HG02938 (cell line): Measurements from ENCODE around the gene TMTC1.
A peak's percentile ranks its signal among the peaks of the same experiment; 100 is the strongest.
"Not testable (repeated sequence)": the region's sequence is repeated elsewhere in the genome, so short reads cannot be mapped to it uniquely, and the experiment has no call there.

Source experiments
- ATAC-seq: cut with Tn5 transposase; IDR thresholded peaks from one replicate; pipeline ENCODE4 v1.9.1; 2021; ENCODE audit warnings: mild to moderate bottlenecking, moderate library complexity; ENCODE audit not compliant: unreplicated experiment

Gene TMTC1

DNA sequence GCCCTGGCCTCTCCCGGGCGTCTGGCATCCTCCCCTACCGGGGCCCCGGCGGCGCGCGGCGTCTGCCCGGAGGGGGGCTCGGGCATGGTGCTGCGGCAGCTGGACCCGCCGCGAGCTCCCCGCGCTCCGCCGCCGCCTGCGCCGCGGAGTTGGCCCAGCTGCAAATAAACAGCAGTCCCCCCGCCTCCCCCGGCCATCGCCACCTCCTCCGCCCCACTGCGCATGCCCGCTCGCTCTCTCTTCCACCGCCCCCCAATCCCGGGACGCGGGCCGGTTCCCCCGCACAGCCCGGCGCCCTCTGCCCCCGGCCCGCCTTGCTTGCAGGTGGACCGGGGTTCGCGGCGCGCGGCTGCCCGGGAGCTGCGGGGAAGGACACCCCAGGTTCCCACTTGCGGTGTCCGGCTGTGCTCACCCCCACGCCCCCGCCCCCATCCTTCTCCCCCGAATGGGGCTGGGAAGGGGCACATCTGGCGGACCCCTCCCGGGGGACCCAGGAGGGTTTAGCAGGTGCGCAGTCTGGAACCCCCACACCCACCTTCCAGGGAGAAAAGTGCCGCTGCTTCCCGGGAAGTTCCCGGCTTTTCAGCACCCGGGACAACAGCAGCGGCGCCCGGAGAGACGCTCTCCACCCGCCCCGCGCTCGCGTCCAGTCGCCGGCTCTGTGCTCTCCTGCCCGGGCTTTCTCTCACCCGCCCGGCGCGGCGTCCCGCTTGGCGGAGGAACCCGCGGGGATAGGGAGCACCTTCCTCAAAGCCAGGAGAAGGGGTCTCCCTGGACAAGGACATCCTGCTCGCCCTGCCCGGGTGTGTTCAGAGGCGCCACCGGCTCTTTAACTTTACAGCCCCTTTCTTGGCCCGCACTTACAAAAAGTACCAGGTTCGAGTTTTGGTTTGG is at the start of gene TMTC1:
Gene TMTC1 (minus strand): TSS at position 170 of the 894 bp plus-strand sequence. CDS start 191 bp downstream, outside the sequence.
- peak; percentile 16 for ATAC-seq

DNA sequence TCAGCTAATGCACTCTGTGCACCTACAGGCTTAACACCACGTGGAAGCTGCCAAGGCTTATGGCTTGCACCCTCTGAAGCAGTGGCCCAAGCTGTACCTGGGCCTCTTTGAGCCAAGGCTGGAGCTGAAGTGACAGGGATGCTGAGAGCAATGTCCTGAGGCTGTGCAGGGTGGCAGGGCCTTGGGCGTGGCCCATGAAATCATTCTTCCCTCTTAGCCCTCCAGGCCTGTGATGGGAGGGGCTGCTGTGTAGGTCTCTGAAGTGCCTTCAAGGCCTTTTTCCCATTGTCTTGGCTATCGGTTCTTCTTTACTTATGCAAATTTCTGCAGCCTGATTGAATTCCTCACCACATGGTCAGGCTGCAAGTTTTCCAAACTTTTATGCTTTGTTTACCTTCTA is 47.4 kb upstream of the TMTC1 start:
- no peak for ATAC-seq

DNA sequence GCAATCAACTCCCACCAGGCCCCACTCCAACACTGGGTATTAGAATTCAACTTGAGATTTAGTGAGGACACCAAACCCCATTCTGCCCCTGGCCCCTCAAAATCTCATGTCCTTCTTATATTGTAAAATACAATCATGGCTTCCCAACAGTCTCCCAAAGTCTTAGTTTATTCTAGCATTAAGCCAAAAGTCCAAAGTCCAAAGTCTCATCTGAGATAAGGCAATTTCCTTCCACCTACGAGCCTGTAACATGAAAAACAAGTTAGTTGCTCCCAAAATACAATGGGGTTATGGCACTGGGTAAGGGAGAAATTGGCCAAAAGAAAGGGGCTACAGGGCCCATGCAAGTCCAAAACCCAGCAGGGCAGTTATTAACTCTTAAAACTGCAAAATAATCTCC is 46.6 kb upstream of the TMTC1 start:
- no peak for ATAC-seq

DNA sequence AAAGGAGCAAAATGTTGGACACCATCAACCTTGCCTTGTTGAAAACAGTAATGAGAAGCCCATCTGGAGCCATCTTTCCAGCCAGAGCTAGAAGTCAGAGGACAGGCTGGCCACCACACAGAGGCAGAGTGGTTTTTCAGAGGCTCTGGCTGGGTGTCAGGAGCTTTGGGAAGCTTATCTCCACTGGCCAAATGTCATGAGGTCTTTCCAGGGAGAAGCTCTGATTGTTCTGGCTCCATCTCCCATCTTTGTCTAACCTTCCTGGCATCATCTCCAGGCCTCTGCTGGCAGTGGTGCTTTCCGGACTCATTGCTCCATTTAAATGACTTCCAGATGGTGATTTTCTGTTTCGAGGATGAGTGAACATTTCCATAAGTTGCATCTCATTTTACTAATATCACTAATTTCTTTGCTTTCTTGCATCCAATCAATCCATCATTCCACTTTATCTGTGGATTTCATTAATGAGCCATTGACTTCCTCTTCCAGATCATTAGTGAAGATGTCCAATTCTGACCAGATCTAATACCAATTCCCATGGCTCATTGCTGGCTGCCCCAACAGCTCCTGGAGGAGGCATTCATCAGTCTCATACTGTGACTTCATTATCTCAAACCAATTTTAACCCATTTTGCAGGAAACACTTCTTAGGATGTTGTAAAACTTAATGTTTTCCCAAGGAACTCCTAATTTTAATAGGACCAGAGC is 35.3 kb upstream of the TMTC1 start:
- ATAC-seq: no peak

DNA sequence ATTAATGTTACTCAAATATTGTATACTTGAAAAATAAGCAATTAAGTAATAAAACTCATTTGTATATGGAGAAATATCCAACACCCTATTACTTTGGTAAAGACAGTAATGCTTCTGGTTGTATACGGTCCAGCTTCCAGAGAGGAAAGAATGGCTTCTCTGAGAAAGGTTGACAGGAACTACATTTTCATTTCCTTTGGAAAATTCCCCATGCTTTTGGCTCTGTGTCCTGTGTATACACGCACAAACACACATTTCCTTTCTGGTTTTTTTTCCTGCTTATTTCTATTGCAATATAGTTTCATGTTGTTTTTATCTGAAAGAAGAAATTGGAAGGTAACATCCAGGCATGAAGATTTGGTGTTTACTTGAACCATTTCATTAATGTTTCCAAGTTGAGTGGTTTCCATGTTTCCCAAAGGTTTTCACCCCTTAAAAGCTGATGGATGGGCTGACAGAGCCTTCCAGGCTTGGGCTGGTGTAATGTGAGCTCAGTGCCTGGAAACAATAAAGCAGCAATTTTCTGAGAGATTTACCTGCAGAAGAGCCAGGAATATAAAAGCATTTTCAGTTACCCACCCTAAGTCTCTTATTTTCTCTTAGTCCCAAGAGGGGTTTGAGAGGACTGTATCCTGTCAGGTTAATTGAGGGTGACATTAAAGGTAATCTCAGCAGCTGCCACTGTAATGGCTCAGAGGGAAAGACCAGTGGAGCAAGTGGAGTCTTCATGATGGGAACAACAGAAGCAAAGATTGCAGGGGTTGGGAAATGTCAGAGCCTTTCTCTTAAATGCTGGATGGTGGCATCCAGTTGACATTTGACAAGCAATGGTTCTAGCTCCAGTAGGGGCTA is 33.4 kb upstream of the TMTC1 start:
- ATAC-seq: no peak

DNA sequence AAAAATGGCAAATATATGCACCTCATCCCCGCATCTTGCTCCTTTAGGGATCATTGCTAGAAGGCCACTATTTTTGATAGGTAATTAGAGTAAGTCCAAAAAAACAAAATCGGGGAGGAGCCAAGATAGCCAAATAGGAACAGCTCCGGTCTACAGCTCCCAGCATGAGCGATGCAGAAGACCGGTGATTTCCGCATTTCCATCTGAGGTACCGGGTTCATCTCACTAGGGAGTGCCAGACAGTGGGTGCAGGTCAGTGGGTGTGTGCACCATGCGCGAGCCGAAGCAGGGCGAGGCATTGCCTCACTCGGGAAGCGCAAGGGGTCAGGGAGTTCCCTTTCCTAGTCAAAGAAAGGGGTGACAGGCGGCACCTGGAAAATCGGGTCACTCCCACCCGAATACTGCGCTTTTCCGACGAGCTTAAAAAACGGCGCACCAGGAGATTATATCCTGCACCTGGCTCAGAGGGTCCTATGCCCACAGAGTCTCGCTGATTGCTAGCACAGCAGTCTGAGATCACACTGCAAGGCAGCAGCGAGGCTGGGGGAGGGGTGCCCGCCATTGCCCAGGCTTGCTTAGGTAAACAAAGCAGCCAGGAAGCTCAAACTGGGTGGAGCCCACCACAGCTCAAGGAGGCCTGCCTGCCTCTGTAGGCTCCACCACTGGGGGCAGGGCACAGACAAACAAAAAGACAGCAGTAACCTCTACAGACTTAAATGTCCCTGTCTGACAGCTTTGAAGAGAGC is 26.0 kb upstream of the TMTC1 start:
- not testable (repeated sequence) for ATAC-seq

DNA sequence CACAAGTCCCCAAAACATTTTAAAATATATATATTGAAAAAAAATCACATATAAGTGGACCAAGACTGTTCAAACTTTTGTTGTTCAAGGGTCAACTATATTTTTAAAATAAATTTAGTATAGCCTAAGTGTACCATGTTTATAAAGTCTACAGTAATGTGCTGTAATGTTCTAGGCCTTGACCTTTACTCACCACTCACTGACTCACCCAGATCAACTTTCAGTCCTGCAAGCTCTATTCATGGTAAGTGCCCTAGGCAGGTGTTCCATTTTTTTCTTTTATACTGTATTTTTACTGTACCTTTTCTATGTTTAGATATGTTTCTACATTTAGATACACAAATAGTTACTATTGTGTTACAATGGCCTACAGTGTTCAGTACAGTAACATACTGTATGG is 23.4 kb upstream of the TMTC1 start:
- ATAC-seq: no peak

DNA sequence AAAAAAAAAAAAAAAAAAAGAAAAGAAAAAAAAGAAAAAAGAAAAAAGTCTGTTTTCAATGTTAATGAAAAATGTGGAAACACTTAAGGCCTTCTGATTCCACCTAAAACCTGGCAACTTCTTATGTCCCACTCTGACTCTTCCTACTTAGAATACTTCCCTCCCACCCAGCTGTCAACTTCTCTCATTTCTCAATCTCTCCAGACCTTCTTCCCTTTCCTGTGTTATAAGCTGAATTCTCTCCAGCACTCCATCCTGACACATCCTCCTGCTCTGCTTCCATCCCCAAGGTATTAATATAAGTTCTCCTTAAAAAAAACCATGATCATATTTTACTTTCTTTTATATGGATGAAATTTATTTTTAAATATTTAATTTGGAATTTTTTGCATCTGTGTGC is 20.3 kb upstream of the TMTC1 start:
- ATAC-seq: no peak

DNA sequence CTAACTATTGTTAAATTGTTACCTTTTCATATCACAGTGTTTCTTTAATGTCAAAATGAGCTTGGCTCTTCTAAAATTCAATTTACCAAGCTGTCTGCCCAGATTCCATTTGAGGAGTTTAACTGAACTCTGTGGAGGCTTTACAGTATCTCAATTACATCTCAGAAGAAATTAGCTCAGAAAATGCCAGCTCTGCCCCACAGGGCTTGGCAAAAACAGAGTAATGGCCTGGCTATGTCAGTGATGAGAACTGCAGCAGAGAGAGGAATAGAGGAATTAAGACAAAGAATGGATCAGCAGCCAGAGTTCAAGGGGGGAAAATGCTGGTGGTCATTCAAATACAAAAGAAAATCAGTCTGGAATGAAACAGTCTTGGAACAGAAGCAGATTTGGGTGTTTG is 15.8 kb upstream of the TMTC1 start:
- ATAC-seq: no peak

DNA sequence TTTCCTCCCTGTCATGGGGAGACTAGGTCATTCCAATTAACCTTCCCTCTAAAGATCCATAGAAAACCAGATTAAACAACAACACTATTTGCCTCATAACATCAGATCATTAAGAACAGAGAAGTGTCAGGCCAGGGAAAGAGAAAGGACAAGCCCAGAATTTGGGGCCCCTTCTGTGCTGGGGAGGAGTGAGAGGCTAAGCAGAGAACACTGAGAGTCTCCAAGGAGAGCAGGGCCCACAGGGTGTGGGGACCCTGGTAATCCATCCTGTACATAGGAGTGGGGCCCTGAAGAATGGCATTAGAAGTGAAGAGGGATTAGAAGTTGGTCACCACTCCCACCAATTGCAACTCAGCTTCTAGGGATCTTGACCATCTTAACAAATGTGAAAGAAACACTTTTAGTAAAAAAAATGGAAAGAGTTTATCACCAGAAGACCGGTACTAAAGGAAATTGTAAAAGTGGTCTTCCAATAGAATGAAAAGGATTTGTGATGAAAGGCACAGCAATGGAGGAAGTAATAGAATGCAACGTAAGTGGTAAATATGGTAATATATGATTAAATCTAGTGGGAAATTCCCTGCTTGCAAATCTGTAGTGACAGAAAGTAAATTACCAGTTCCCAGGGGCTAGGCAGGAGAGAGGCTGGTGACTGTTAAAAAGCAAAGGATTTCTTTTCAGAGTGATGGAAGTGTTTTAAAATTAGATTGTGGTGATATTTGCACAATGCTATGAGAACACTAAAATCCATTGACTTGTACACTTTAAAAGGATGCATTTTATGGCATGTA is 14.0 kb upstream of the TMTC1 start:
- no peak for ATAC-seq

DNA sequence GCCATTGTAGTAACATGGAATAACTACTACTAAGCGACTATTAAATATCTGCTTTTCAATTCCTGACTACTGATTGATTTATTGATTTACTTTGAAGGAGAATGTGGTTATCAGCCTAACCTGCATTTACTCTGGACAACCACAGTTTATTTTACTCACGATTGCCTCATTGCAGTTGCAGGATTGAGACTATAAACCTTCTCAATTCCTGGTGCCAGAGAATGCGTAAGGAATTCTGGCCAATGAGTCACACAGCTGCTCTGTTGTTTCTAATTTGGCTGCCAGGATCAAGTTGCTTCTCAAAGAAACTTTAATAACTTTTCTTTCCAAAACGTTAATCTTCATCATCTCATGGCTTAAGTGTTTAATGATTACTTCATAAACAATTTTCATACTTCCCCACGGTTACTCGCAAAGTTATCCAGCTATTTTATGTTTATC is 13.1 kb upstream of the TMTC1 start:
- no peak for ATAC-seq

DNA sequence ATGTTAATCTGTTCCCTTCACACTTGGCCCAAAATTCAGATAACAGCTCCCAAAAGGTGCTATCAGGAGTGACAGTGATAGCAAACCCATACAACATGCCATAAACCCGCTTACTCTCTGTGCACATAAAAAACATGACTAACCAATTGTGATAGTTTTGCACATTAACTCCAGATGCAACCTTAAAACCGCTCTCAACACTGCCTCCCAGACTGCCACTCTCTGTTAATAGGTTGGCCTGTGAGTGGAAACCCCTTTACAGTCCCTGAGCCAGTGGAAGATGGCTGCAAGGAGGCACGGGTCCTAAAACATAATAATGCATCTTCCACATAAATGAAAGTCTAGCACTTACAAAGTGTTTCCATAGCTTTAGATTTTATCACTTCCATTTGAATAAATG is 12.0 kb upstream of the TMTC1 start:
- no peak for ATAC-seq

DNA sequence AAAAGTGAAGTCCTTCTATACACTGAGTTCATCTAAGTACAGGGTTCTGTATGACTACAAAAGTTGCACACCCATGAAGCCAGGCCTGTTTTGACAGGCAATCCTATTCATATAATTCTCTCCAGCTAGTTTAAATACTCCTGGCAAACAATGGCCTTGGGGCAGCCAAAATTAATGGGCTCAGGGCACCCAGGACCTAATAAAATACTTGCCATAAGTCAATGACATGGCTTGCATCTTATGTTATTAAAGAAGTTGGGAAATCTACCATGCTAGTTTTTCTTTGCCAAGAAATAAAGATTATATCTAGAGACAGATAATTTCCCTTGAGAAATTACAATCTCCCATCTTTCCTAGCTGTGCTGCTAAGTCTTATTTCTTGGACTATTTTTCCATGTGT is 11.1 kb upstream of the TMTC1 start:
- no peak for ATAC-seq

DNA sequence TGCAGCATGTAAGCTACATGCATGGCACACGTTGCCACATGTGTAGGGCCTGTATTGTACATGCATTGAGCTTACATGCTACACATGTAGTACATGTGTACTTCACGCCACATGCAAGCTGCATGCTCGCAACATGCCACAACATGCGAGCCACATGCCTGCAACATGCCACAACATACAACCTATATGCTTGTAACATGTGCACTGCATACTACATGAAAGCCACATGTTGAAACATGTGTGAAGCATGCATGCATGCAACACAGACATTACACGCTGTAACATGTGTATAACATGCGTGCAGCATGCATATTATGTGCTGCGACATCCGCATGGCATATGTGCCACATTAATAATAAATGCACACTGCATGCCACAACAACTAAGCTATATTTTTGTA is 9.1 kb upstream of the TMTC1 start:
- no peak for ATAC-seq

DNA sequence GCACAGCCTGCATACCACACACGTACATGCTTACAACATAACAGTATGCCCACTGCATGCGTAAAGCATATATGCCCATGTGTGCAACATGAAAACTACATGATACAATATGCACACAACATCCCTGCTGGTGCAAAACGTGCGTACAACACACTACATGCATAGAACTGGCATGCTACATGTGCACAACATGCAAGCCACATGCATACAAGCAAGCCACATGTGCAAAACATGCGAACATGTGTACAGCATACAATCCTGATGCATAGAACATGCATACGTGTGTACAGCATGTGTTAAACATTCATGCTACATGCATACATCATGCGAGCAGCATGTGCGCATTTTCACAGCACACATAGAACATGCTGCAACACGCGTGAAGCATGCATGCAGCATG is 8.4 kb upstream of the TMTC1 start:
- ATAC-seq: no peak

DNA sequence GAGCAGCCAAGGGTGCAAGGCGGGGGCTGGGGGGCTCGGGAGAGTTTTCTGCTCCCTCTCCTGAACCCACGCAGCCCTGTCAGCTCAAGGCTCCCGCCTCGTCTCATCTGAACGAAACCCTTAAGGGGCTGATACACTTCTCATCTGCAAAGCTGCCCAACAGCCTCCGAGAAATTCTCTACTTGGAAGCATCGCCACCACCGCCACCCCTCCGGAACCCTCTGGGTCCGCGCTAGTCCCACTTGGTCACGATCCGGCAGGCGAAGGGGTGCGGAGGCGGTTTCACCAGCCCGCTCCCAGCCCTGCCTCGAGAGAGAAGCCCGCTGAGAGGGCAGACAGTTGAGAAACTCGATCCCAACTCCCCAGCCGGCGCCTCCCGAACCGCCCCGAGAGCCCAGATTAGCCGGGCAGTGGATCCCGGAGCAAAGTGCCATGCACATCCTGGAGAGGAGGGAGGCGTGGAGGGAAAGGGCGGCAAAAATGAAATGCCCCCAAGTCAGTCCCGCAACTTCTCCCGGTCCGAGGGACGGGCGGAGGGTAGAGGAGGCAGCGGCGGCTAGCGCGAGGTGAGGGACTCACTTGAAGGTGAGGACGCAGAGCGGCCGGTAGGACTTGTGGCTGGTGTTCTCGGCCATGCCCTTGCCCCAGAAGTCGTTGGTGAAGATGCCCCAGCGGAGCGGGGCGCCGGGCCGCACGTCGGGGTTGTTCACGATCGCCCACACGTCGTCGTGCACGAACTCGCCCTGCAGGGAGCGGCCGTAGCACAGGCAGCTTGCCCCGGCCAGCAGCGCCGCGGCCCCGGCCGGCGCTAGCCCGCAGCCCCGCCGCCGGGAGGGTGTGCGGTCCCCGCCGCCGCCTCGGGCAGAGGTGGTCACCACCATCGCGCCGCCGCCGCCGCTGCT is 620 bp downstream of the TMTC1 start:
- ATAC-seq: peak; percentile 12

DNA sequence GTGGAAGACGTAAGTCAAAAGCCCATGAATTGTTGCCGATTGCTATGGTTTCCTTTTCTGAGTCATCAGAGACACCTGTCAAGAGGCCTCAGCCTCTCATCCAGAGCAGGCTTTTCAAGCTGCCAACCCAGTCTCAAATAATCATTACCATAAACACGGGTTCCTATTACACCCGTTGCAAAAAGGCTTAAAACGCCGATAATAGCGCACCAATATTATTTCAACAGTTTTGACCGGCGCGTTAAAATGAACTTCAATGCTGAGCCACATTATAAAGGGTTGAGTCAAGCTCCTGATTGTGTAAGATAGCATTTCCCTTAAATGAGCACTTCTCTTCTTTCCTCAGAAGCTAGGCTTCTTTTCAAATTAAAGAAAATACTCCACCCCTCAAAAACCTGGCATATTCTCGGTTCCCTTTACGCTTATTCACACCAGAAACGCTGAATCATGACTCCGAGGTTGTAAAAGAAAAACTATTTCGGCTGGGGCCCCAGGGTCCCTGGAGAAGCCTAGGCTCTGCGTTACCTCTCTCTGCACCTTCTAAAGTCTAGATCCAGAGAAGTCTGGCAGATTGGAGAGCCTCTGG is 1.4 kb downstream of the TMTC1 start:
- ATAC-seq: peak; percentile 73

DNA sequence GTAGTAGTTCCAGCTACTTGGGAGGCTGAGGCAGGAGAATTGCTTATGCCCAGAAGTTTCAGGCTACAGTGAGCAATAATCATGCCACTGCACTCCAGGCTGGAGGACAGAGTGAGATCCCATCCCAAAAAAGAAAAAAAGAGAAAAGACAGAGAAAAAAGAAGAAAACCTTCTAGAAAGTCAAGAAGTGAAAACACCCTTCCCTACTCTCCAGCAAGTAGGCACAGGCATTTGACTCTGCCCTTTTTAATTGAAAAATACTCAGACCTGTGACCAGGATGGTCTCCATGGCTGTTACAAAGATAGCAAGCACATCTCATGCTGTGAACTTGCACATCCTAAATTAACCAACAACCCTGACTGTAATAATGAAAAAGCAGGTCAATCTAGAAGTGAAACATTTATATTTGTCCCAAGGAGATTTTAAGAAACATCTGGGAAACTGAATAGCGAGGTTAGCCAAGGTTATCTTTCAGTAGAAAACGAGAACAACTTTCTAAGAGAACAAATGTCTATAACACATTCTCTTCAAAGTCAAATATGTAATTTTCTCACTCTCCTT is 2.0 kb downstream of the TMTC1 start:
- peak; percentile 29 for ATAC-seq
